Keratinocyte (primary cell): ENCODE data around the gene RAPGEF4.

Source experiments
- CTCF ChIP-seq, 3 experiments: IDR thresholded peaks in 1 of 3; conservative IDR thresholded peaks in 1 of 3; optimal IDR thresholded peaks in 1 of 3; 2 replicates in 2 of 3; 3 replicates in 1 of 3; pipeline versions ENCODE3 to v1.5.1; 2011; ENCODE audit warnings: low read length in 3 of 3, mild to moderate bottlenecking in 3 of 3, moderate library complexity in 2 of 3, control low read depth in 1 of 3, inconsistent platforms in 1 of 3; ENCODE audit not compliant: insufficient read depth in 2 of 3; ENCODE audit errors: extremely low read depth in 1 of 3
- EZH2 ChIP-seq: IDR thresholded peaks from one replicate; pipeline ENCODE4 v1.6.1; 2012; ENCODE audit warnings: inconsistent platforms, mild to moderate bottlenecking, low read length, moderate library complexity

DNA sequence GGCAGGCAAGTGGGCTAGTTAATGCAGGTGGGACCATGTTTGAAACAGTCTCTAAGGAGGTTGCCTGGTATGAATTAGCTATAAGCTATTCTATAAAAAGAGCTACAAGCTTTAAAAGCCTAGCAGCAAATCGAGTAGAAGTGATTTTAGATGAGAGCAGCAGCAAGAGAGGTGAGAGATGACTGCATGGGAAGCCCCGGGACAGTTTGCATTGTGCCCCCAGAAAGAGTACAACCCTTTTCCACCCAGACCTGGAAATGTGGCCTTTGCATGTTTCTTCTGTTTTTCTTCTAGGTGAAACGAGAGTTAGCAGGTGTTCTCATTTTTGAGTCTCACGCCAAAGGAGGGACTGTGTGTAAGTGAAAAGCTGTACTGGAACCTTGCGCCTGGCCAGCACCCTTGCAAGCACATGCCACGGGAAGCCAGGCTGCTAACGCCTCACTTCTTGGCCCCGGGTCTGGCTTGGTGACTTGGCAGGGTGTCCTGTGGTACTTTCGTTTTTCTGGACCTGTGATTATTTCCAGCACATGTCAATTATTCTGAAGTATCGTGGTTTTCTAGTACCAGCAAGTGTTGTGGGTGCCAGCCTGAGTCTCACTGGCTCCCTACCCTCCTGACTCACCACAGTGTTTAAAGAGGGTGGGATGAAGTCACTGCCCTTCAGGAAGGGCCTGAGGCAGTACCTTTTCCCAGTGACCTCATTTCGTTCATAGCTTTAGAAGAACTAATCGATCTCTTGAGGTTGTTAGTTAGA, 249.7 kb downstream of the RAPGEF4 start:
- TF ChIP-seq CTCF (optimal IDR thresholded peaks at IDR 0.05 in 1 of 3, IDR thresholded peaks at IDR 0.05 in 1 of 3, conservative IDR thresholded peaks at IDR 0.05 in 1 of 3; ENCODE audit: extremely low read depth in 1 of 3, insufficient read depth in 2 of 3, low read length in 3 of 3) (no peak), EZH2 (no peak)
